Measurements from ENCODE around the gene SPRY4. TPM values are rescaled to one million over a fixed set of nuclear protein-coding genes. Genes with fewer than 3 reads are reported as not detected.
A peak's percentile ranks its signal among the peaks of the same experiment; 100 is the strongest.

The SPRY4 gene
- total and polyA plus RNA-seq, 2 of the 4 experiments (the other 2 are of a cell fraction) = 8.4 to 21.0 TPM

DNA sequence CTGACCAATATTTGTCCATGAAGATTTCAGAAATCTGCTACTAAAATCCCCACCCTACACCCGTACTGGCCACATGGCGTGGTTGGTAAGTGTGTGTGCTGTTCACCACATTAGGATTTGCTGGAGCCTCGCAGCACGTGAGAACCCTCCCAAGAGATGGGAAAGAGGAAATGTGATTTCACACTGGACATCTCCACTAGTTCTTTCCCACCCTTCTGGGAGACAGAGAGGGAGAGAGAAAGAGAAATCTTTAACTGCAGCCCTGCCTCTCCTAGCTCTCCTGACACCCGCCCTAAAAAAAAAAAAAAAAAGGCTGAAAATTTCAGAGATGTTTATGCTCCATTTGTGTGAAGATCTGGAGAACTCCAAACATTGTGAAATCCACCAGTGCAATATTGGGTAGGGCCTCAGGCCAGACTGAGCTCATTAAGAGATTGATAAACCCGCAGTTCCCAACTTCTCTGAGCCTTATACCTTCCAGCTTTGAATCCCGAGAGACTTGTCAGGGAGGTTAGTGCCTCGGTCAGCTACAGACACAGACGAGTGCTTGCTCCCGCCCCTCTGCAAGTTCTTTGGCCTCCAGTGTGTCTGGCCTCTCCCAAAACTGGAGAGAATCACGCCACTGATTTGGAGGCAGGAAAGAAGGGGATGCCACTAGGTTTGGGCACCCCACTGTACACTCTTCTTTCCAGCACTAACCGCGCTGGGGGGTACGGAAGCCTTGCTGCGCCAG lies 1.9 kb downstream of the SPRY4 start:
- peak overlapping the region; percentile 92 for H2BK5ac ChIP-seq (ENCODE audit: low read depth, low read length, poor library complexity, severe bottlenecking)
- H3K9me3 ChIP-seq (ENCODE audit: control insufficient read depth, insufficient read depth, low read length) = no peaks in the 10 kb centered on the region
- H3K79me1 ChIP-seq (ENCODE audit: low read depth in 1 of 2, low read length in 2 of 2) = peaks cover 9 to 22% of the 10 kb centered on the region in 2 experiments; a peak in 3 of 4 replicates
- DNase-seq = peak; percentile 69
- peaks cover 3% of the 10 kb centered on the region; the same call in 1 of the 2 replicates for H3K36me3 ChIP-seq (ENCODE audit: control insufficient read depth, insufficient read depth, low read length)
- peak overlapping the region; percentile 88; the same call in 1 of the 2 replicates for H2AK5ac ChIP-seq (ENCODE audit: low read depth, low read length)
- no peak for ATAC-seq (ENCODE audit: low read depth)
- no peaks in the 10 kb centered on the region for H3K27me3 ChIP-seq (ENCODE audit: control insufficient read depth, insufficient read depth, low read length)
- peak overlapping the region; percentile 92 for H3K4ac ChIP-seq (ENCODE audit: low read depth, low read length)
- 10% methylated on average over 2 of the region's 15 CpGs; no CpG with 5 or more reads in 1 of the 2 experiments for WGBS, 2 experiments (ENCODE audit: extremely low coverage in 2 of 2, insufficient read length in 1 of 2)
- intact Hi-C loops (cut with micrococcal nuclease) (loop anchor here (1.0 to 5.0 kb wide), 3 partner anchors 106 to 374 kb away; no protein-coding TSS in a partner anchor), in situ Hi-C loops (cut with MboI; ENCODE audit: low sequenced_read_pairs) (loop anchor here (5.0 kb wide), 1 partner anchor 224 kb away; no protein-coding TSS in a partner anchor), dilution Hi-C loops (cut with HindIII; ENCODE audit: low sequenced_read_pairs, unreplicated experiment) (no loop called here)
- peak overlapping the region; percentile 62 for H3K18ac ChIP-seq (ENCODE audit: low read depth, low read length)
- H3K4me3 ChIP-seq (ENCODE audit: insufficient read depth, low read depth, low read length) = peak overlapping the region; percentile 68
- ChIA-PET CTCF (interaction anchor here (0.6 to 3.2 kb wide), 5 partner anchors 34 to 377 kb away, joined by 3 to 15 read pairs (median 3); no protein-coding TSS in a partner anchor), POLR2A (ENCODE audit: unreplicated experiment) (interaction anchor here (0.5 to 1.4 kb wide), 5 partner anchors 11 to 333 kb away, joined by 4 to 7 read pairs (median 5); no protein-coding TSS in a partner anchor)
- peaks cover 37% of the 10 kb centered on the region for H3K4me1 ChIP-seq (ENCODE audit: control insufficient read depth, insufficient read depth, low read length)
- H4K8ac ChIP-seq (ENCODE audit: low read depth in 2 of 2, low read length in 2 of 2) = peak overlapping the region; percentile 49 to 79; a peak in 3 of 4 replicates
- H3K14ac ChIP-seq (replicated peaks; ENCODE audit: low read depth, low read length) = peak overlapping the region; percentile 91
- peak overlapping the region; percentile 53 for H4K5ac ChIP-seq (ENCODE audit: low read depth, low read length)
- H2BK120ac ChIP-seq (ENCODE audit: low read depth, low read length) = peak overlapping the region; percentile 38
- peak overlapping the region; percentile 94 for H2AK9ac ChIP-seq (replicated peaks; ENCODE audit: low read depth, low read length, poor library complexity)
- peak overlapping the region; percentile 64 for H3K56ac ChIP-seq (ENCODE audit: extremely low read depth, insufficient read depth, low read length)
- BruUV-seq (replicated peaks) = no TSS peak
- H4K20me1 ChIP-seq (ENCODE audit: insufficient read depth, low read length) = peaks cover 69% of the 10 kb centered on the region
- peak overlapping the region; percentile 98 for H3K23ac ChIP-seq (ENCODE audit: low read depth, low read length)
- H4K91ac ChIP-seq (ENCODE audit: insufficient read depth, low read depth, low read length) = peak overlapping the region; percentile 86
- H3K27ac ChIP-seq (ENCODE audit: insufficient read depth, low read length) = peak overlapping the region; percentile 80
- H2BK20ac ChIP-seq (ENCODE audit: low read depth, low read length) = peak overlapping the region; percentile 28; the same call in 1 of the 2 replicates
- peak overlapping the region; percentile 95 for H3K4me2 ChIP-seq (ENCODE audit: low read depth, low read length)
- H2BK15ac ChIP-seq (ENCODE audit: low read depth, low read length) = peak overlapping the region; percentile 21; the same call in 1 of the 3 replicates
- H3K9me1 ChIP-seq (ENCODE audit: insufficient read depth, low read length) = peaks cover 3% of the 10 kb centered on the region; the same call in 1 of the 2 replicates
- peak overlapping the region; percentile 97 for H3K9ac ChIP-seq (ENCODE audit: low read depth, low read length)
- peak overlapping the region; percentile 90 for H2AFZ ChIP-seq (replicated peaks; ENCODE audit: low read length, poor library complexity)
- TF ChIP-seq CEBPB (IDR thresholded peaks at IDR 0.05; ENCODE audit: low read depth, low read length) = peak; percentile 75
- no peak for TF ChIP-seq RFX5 (IDR thresholded peaks at IDR 0.05; ENCODE audit: low read depth, low read length)
- TF ChIP-seq NFE2L2 (IDR thresholded peaks at IDR 0.05; ENCODE audit: low read depth, low read length) = no peak
- TF ChIP-seq SMC3 (IDR thresholded peaks at IDR 0.05; ENCODE audit: low read depth, low read length) = 0 out of 2 replicates have a peak, but pooled peaks have one; percentile 2
- no peak for TF ChIP-seq FOS (IDR thresholded peaks at IDR 0.05; ENCODE audit: low read depth, low read length)
- peak; percentile 90 for TF ChIP-seq BHLHE40 (IDR thresholded peaks at IDR 0.05; ENCODE audit: low read depth, low read length)
- TF ChIP-seq RAD21 (IDR thresholded peaks at IDR 0.05; ENCODE audit: low read length) = no peak
- TF ChIP-seq MAZ (IDR thresholded peaks at IDR 0.05; ENCODE audit: borderline replicate concordance, low read depth, low read length) = no peak
- TF ChIP-seq CHD1 (IDR thresholded peaks at IDR 0.05; ENCODE audit: low read depth, low read length) = no peak
- no peak for TF ChIP-seq RCOR1 (IDR thresholded peaks at IDR 0.05; ENCODE audit: insufficient replicate concordance, low read length)
- TF ChIP-seq POLR2A (IDR thresholded peaks at IDR 0.05; ENCODE audit: low read depth, low read length) = peak; percentile 10; the same call in 1 of the 2 replicates
- TF ChIP-seq ELK1 (IDR thresholded peaks at IDR 0.05; ENCODE audit: borderline replicate concordance, low read depth, low read length) = no peak
- TF ChIP-seq MAFK (IDR thresholded peaks at IDR 0.05; ENCODE audit: low read depth, low read length) = no peak
- TF ChIP-seq, protein P1, sequence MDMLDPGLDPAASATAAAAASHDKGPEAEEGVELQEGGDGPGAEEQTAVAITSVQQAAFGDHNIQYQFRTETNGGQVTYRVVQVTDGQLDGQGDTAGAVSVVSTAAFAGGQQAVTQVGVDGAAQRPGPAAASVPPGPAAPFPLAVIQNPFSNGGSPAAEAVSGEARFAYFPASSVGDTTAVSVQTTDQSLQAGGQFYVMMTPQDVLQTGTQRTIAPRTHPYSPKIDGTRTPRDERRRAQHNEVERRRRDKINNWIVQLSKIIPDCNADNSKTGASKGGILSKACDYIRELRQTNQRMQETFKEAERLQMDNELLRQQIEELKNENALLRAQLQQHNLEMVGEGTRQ (IDR thresholded peaks at IDR 0.05; ENCODE audit: low read depth, low read length) = peak; percentile 55; the same call in 1 of the 2 replicates

All from IMR-90 (cell line).